Measurements from ENCODE around the gene KIF1C. TPM values are rescaled to one million over a fixed set of nuclear protein-coding genes. Genes with fewer than 3 reads are reported as not detected.
A peak's percentile ranks its signal among the peaks of the same experiment; 100 is the strongest.
"Not testable (repeated sequence)": the region's sequence is repeated elsewhere in the genome, so short reads cannot be mapped to it uniquely, and the experiment has no call there.

Gene KIF1C
- polyA plus RNA-seq, 6 donors from 2014 or later: 0.16 to 3.6 (median 2.0) TPM; not detected in 1

DNA sequence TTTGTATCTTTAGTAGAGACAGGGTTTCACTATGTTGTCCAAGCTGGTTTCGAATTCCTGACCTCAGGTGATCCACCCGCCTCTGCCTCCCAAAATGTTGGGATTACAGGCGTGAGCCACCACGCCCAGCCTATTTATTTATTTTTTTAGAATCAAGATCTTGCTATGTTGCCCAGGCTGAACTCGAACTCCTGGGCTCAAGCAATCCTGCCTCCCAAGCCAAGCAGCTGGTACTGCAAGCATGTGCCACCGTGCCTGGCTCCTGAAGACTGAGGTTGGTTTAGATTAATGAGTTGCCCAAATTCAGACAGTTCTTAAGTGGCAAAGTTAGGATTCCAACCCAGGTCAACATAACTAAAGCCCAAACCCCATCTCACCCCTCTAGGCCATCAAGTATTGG lies 29.5 kb downstream of the KIF1C start:
- peaks cover 0 to under 1% of the 10 kb centered on the region in 2 donors for H3K36me3 Mint-ChIP-seq
- no peak overlapping the region for H3K4me3 Mint-ChIP-seq
- no peaks in the 10 kb centered on the region for H3K9me3 Mint-ChIP-seq
- ATAC-seq (ENCODE audit: low read depth in 2 of 2) (no peak), DNase-seq (no peak)
- H3K27ac Mint-ChIP-seq: no peak overlapping the region
- peaks cover 20 to 25% (median 21%) of the 10 kb centered on the region in 3 donors for H3K4me1 Mint-ChIP-seq
- peaks cover 7 to 21% (median 18%) of the 10 kb centered on the region in 3 donors for H3K27me3 Mint-ChIP-seq

DNA sequence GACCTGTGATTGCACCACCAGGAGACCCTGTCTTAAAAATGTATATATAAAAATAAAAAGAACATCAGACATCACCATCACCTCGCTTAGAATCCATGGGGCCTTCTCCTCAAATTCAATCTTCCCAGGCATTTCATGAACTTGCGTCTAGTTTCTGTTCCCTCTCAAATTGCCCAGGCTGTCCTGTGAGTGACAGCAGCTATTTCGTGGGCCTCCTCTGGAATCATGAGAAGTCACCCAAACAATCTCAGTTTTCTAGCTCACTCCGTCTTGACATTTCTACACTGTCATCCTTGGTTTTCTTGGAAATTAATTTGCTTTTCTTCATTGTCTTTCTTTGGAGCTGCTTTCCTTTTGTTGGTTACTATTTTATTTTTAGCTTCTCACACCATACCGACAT lies 30.2 kb downstream of the KIF1C start:
- Mint-ChIP-seq H3K27ac (peak overlapping the region in 1 of 6 donors; percentile 53), H3K4me1 (peaks cover 21 to 25% (median 21%) of the 10 kb centered on the region in 3 donors), H3K9me3 (no peaks in the 10 kb centered on the region), H3K36me3 (no peaks in the 10 kb centered on the region), H3K27me3 (peaks cover 7 to 17% (median 17%) of the 10 kb centered on the region in 3 donors), H3K4me3 (no peak overlapping the region)
- no peak for DNase-seq
- ATAC-seq (ENCODE audit: low read depth in 2 of 2): no peak

DNA sequence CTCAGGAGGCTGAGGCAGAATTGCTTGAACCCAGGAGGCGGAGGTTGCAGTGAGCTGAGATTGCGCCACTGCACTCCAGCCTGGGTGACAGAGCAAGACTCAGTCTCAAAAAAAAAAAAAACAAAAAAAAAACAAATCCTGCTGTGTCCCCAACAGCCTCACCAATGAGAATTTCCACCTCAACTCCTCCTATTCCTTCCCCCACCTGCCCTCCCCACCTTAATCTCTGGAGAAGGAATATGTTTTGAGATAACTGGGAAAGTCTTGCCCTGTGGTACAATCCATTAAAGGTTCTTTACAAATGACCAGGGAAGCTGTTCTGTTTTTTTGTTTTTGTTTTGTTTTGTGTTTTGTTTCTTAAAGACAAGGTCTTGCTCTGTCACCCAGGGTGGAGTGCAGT lies 32.4 kb downstream of the KIF1C start:
- not testable (repeated sequence) for H3K36me3 Mint-ChIP-seq; DNase-seq; ATAC-seq (ENCODE audit: low read depth in 2 of 2); H3K9me3 Mint-ChIP-seq
- Mint-ChIP-seq H3K4me3 (peak overlapping the region in 4 of 8 donors; percentile 82 to 93 (median 89)), H3K27ac (peak overlapping the region in 3 of 6 donors; percentile 52 to 93 (median 91)), H3K4me1 (peaks cover 18 to 26% (median 23%) of the 10 kb centered on the region in 3 donors), H3K27me3 (peaks cover 9 to 26% (median 21%) of the 10 kb centered on the region in 3 donors)

DNA sequence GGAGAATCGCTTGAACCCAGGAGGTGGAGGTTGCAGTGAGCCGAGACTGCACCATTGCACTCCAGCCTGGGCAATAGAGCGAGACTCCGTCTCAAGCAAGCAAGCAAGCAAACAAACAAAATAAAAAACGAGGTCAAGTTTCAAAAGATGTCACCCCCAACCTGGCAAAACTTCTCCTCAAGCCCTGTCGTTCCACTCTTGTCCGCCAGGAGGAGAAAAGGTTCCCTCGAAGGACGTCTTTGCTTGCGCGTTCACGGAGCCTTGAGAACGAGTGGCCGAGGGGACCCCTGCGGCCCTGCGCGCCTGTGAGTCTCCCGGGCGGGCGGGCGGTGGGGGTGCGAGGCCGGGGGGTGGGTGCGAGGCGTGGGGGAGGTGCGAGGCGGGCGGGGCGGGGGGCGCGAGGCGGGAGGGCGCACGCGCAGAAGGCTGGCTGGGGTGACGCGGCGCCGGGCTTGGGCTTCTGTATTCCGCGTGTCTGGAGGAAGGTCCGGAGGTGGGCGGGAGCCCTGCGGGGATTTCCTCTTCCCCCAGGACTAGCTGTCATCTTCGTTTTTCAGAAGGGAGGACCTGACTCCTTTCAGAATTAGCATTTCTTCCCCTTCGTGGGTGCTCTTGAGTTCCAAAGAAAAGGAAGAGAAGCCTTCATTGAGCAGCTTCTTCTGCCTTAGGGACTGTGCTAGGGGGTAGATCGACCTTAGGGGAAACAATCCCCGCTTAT lies 33.8 kb downstream of the KIF1C start:
- peaks cover 18 to 26% (median 23%) of the 10 kb centered on the region in 3 donors for H3K4me1 Mint-ChIP-seq
- H3K27ac Mint-ChIP-seq: peak overlapping the region in 5 of 6 donors; percentile 65 to 95 (median 93)
- no peaks in the 10 kb centered on the region for H3K9me3 Mint-ChIP-seq
- ATAC-seq (ENCODE audit: low read depth in 2 of 2) (peak; percentile 84 to 85), DNase-seq (peak; percentile 79)
- H3K27me3 Mint-ChIP-seq: peaks cover 9 to 26% (median 16%) of the 10 kb centered on the region in 3 donors
- peak overlapping the region; percentile 80 to 93 (median 88) for H3K4me3 Mint-ChIP-seq
- H3K36me3 Mint-ChIP-seq: no peaks in the 10 kb centered on the region

DNA sequence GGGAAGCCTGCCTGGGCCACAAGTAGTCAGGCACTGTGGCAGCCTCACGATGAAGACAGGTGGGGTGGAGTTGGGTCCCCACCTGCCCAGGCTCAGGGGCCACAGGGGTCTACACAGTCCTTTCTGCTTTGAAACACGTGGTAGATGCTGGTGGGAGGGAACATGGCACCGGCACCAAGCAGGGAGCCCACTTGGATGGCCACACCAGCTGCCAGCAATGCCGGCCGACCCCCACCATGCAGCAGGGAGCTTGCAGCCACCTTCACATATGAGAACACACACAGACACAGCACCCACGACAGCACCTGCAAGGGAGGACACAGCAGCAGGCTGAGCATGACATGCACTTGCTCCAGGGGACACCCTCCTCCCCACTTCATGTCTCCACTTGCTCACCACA lies 35.1 kb downstream of the KIF1C start:
- Mint-ChIP-seq H3K27ac (peak overlapping the region in 1 of 6 donors; percentile 93), H3K9me3 (no peaks in the 10 kb centered on the region), H3K4me3 (peak overlapping the region in 1 of 8 donors; percentile 65), H3K27me3 (peaks cover 9 to 26% (median 26%) of the 10 kb centered on the region in 3 donors), H3K4me1 (peaks cover 18 to 26% (median 23%) of the 10 kb centered on the region in 3 donors), H3K36me3 (no peaks in the 10 kb centered on the region)
- no peak for DNase-seq
- ATAC-seq (ENCODE audit: low read depth in 2 of 2): no peak

DNA sequence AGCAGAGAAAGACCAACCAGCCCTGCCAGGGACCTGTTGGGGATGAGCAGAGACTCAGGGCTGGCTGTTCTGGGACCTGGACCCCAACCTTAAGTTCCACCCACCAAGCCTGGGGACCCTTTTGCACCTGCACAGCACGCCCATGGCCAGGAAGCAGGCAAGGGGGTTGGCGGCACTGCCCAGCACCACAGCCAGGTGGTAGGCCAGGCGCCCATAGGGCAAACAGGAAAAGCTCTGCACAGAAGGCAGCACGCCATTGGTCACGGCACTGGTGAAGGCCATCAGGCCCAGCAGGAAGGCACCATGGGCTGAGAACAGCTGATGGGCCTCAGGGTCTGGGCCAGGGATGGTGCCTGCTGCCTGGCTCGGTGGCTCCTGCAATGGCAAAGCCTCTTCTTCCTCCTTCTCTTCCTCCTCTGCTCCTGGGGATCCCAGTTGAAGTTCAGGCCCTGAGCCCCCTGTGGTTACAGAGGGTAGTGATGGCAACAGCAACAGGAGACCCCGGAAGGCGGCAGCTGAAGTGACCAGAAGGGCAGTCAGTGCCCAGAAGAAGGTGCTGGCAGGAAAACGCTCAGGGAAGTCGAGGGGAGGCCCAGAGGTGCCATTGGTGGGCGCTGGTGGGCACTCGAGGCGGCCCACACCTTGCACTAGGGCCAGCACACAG lies 35.7 kb downstream of the KIF1C start:
- Mint-ChIP-seq H3K4me1 (peaks cover 18 to 26% (median 23%) of the 10 kb centered on the region in 3 donors), H3K4me3 (no peak overlapping the region), H3K36me3 (no peaks in the 10 kb centered on the region), H3K27ac (peak overlapping the region in 1 of 6 donors; percentile 33), H3K27me3 (peaks cover 9 to 23% (median 22%) of the 10 kb centered on the region in 3 donors), H3K9me3 (no peaks in the 10 kb centered on the region)
- ATAC-seq (ENCODE audit: low read depth in 2 of 2) (no peak), DNase-seq (no peak)

DNA sequence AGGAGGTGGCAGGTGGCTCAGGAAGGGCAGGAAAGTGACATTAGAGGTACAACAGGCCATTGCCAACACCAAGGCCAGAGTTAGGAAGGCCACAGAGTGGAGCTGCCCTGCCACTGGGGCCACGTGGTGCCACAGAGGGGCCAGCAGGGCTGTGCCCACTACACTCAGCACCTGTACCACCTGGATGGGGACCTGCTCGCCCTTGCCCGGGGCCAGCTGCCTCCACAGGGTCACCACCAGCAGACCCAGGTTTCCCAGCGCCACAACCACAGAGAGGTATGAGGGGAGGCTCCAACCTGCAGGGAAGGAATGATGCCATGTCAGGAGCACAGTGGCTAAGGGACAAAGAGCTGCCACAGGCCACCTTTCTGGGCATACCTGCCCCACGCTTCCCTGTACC lies 36.3 kb downstream of the KIF1C start:
- Mint-ChIP-seq H3K36me3 (no peaks in the 10 kb centered on the region), H3K4me3 (peak overlapping the region in 1 of 8 donors; percentile 33), H3K4me1 (peaks cover 18 to 26% (median 23%) of the 10 kb centered on the region in 3 donors), H3K9me3 (no peaks in the 10 kb centered on the region), H3K27me3 (peaks cover 9 to 23% (median 22%) of the 10 kb centered on the region in 3 donors), H3K27ac (peak overlapping the region in 1 of 6 donors; percentile 33)
- no peak for ATAC-seq (ENCODE audit: low read depth in 2 of 2)
- DNase-seq: no peak

DNA sequence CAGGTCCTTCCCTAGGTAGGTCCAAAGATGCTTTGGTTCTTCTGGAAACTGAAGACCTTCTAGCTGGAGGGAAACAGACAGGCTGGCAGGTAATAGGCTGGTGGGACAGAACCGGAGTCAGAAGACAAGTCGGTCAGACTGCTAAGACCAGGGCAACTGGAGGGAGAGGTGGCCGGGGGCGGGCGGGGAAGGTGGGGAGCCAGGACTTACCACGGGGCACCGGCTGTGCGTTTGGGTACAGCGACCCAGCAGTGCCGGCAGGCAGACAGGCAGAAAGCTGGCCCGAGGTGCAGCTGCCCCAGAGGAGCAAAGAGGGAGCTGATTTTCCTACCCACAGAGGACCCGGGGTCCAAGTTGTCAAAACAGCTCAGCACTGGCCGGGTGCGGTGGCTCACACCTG lies 36.9 kb downstream of the KIF1C start:
- ATAC-seq (ENCODE audit: low read depth in 2 of 2) (no peak), DNase-seq (no peak)
- peaks cover 18 to 26% (median 23%) of the 10 kb centered on the region in 3 donors for H3K4me1 Mint-ChIP-seq
- no peaks in the 10 kb centered on the region for H3K36me3 Mint-ChIP-seq
- peaks cover 9 to 23% (median 22%) of the 10 kb centered on the region in 3 donors for H3K27me3 Mint-ChIP-seq
- no peak overlapping the region for H3K27ac Mint-ChIP-seq
- H3K9me3 Mint-ChIP-seq: peaks cover 0 to 2% (median 0%) of the 10 kb centered on the region in 7 donors
- H3K4me3 Mint-ChIP-seq: peak overlapping the region in 1 of 8 donors; percentile 33

DNA sequence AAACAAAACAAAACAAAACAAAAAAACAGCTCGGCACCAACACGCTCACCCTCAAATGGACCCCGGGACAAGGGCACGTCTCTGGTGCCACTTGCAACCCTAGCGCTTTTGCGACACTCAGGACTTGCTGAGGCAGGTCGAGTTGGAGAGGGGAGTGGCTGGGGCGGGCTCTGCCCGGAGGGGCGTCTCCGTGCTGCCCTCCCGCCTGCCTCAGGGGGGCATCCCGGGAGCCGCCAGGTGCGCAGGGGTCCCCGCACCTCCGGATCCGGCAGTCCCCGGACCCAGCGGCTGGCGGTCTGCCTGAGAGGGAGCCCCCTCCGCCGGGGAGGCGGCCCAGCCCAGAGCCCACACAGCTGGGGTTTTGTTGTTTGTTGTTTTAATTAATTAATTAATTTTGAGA lies 37.6 kb downstream of the KIF1C start, which contains the start of gene SLC52A1:
TSS of gene SLC52A1 (minus strand) at position 112 of the 400 bp plus-strand sequence. CDS start 820 bp downstream, outside the sequence.
- ATAC-seq (ENCODE audit: low read depth in 2 of 2): no peak
- H3K27me3 Mint-ChIP-seq: peaks cover 9 to 23% (median 20%) of the 10 kb centered on the region in 3 donors

DNA sequence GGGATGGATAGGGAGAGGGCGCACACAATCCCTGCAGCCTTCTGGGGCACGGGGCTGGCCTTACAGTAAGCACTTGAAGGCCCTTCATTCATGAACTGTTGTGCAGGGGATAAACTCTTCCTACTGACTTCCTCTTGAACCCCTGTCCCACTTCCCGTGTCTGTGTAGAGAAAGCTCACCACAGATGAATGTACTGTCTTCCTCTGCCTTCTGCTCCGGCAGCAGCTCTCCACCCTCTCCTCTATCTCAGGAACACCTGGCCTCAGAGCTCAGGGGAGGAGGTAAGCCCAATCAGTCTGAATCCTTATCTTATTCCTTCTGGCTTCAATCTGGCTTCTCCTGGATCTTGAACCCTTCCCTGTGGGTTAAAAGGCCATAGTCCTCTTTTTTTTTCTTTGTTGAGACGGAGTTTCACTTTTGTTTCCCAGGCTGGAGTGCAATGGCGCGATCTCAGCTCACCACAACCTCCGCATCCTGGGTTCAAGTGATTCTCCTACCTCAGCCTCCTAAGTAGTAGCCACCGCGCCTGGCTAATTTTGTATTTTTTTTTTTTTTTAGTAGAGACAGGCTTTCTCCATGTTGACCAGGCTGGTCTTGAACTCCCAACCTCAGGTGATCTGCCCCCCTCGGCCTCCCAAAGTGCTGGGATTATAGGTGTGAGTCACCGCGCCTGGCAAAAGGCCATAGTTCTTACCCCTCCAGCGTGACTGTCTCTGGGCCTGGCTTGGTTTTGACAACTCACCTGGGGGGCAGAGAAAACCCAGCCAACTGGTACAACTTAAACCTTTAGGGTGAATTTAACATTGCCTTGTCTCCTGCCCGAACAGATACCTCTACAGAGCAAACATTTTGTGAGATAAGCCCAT lies 44.6 kb downstream of the KIF1C start:
- peaks cover 17 to 24% (median 17%) of the 10 kb centered on the region in 3 donors for H3K4me1 Mint-ChIP-seq
- H3K27me3 Mint-ChIP-seq: peaks cover 0 to 5% (median 4%) of the 10 kb centered on the region in 3 donors
- DNase-seq: no peak
- no peaks in the 10 kb centered on the region for H3K36me3 Mint-ChIP-seq
- peaks cover 0 to 6% (median 0%) of the 10 kb centered on the region in 7 donors for H3K9me3 Mint-ChIP-seq
- H3K27ac Mint-ChIP-seq: peak overlapping the region in 4 of 6 donors; percentile 16 to 89 (median 41)
- peak overlapping the region in 2 of 8 donors; percentile 42 for H3K4me3 Mint-ChIP-seq
- ATAC-seq (ENCODE audit: low read depth in 2 of 2): no peak

More for the DNA sequence above, 37.6 kb downstream of the KIF1C start, which contains the start of gene SLC52A1:
- Mint-ChIP-seq H3K9me3 (peaks cover 0 to 4% (median 0%) of the 10 kb centered on the region in 7 donors), H3K4me3 (peak within 1 kb of the TSS in 1 of 8 donors; percentile 33), H3K36me3 (no peaks in the 10 kb centered on the region), H3K27ac (no peak within 1 kb of the TSS), H3K4me1 (peaks cover 16 to 25% (median 21%) of the 10 kb centered on the region in 3 donors)
- no peak for DNase-seq

DNA sequence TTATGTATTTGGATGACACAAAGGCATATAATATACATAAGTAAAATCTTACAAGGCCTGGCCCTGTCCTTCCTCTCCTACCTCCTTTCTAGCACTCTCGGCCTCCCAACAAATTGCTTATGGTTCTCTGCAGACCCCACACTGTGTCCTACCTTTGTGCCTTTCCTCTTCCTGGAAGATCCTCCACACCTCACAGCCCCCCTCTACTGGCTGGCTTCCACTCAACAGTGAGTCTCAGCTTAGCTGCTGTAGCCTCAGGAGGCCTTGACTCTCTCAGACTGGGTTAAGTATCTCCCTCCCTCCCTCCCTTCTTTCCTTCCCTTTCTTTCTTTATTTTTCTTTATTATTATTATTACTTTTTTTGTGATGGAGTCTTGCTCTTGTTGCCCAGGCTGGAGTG lies 45.8 kb downstream of the KIF1C start:
- Mint-ChIP-seq H3K27me3 (no peaks in the 10 kb centered on the region), H3K36me3 (no peaks in the 10 kb centered on the region), H3K9me3 (peaks cover 0 to 6% (median 0%) of the 10 kb centered on the region in 7 donors), H3K4me1 (peaks cover 22 to 36% (median 27%) of the 10 kb centered on the region in 3 donors), H3K27ac (peak overlapping the region in 1 of 6 donors; percentile 81), H3K4me3 (no peak overlapping the region)
- no peak for DNase-seq
- ATAC-seq (ENCODE audit: low read depth in 2 of 2): no peak

DNA sequence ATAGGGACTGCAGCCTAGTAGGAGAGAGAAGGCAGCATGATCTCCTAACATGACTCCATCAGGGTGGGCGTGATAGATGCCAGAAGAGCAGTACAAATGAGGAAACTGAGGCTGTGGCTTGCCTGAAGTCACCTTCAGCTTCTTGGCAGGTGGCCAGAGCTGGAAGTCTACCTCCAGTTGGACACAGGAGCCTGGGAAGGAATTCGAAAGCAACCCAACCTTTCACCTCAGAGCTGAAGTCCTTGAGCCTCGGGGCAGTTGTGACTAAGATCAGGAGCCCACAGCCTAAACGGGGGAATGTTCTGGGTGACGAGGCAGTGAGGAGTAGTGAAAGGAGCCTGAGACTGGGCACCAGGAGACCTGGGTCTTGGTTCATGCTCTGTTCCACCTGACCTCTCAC lies 46.9 kb downstream of the KIF1C start:
- Mint-ChIP-seq H3K36me3 (no peaks in the 10 kb centered on the region), H3K9me3 (peaks cover 0 to 4% (median 0%) of the 10 kb centered on the region in 7 donors), H3K27ac (peak overlapping the region in 2 of 6 donors; percentile 17 to 21), H3K4me1 (peaks cover 26 to 46% (median 38%) of the 10 kb centered on the region in 3 donors), H3K4me3 (no peak overlapping the region), H3K27me3 (no peaks in the 10 kb centered on the region)
- no peak for ATAC-seq (ENCODE audit: low read depth in 2 of 2)
- no peak for DNase-seq

Measured in naive B cell (primary cell).